HepG2 (cell line): ENCODE data around the gene NOC4L. TPM values are rescaled to one million over a fixed set of nuclear protein-coding genes. Genes with fewer than 3 reads are reported as not detected.

Experiments
- ATAC-seq: fragments of 200-7000 bp; cut with Tn5 transposase; 3 replicates; pipeline ENCODE4 v1.9.1; 2020; ENCODE audit warnings: mild to moderate bottlenecking, moderate library complexity
- BruUV-seq: library from RNA; stranded (reverse); fragments of 400-500 nt; replicated peaks from 2 replicates; lab custom pipeline; 2021; lab: Mats Ljungman, UMichigan
- CTCF ChIA-PET: fragments of 300-600 bp; formaldehyde crosslinking; extraction: SDS; loops from one replicate; lab custom pipeline; 2021; ENCODE audit warnings: low total read pairs, inconsistent platforms, low intra/inter-chr PET ratio; lab: Yijun Ruan, JAX
- POLR2A ChIA-PET: fragments of 350-600 bp; sonication (Branson Sonifier 250); formaldehyde crosslinking; loops from one replicate; lab custom pipeline; 2020; ENCODE audit warnings: antibody characterized with exemption, inconsistent platforms; lab: Yijun Ruan, JAX
- DNase-seq: peaks from one replicate; pipeline ENCODE4 v3.0.0-alpha.2; 2015; ENCODE audit warnings: low spot score
- FAIRE-seq: peaks from 3 replicates; lab custom pipeline; 2011; peaks lifted over from hg19 to GRCh38; lab: Jason Lieb, UNC
- H2AFZ ChIP-seq: one replicate; pipeline ENCODE4 v1.6.1; 2011; ENCODE audit warnings: low read length, inconsistent platforms
- H3K27ac ChIP-seq: fragments of 300-600 bp; 3 replicates; pipeline ENCODE4 v1.8.0; 2011; ENCODE audit warnings: mixed run types, mild to moderate bottlenecking, mixed read lengths, low read length, inconsistent platforms; ENCODE audit not compliant: insufficient read depth; ENCODE audit errors: extremely low read length
- H3K27me3 ChIP-seq, 2 experiments: fragments of 200-600 bp in 1 of 2; 2 replicates in 1 of 2; 3 replicates in 1 of 2; pipeline versions ENCODE4 v1.6.0 to v1.8.0; 2011; ENCODE audit warnings: low read length in 2 of 2, mild to moderate bottlenecking in 2 of 2, moderate library complexity in 2 of 2, inconsistent platforms in 1 of 2; ENCODE audit not compliant: insufficient read depth in 2 of 2, control insufficient read depth in 1 of 2
- H3K36me3 ChIP-seq, 2 experiments: fragments of 200-600 bp in 1 of 2; replicated peaks in 1 of 2; 2 replicates in 1 of 2; 3 replicates in 1 of 2; pipeline versions ENCODE4 v1.5.1 to v1.8.0; 2011; ENCODE audit warnings: low read length in 2 of 2, inconsistent platforms in 1 of 2; ENCODE audit not compliant: insufficient read depth in 2 of 2, control insufficient read depth in 1 of 2
- H3K4me1 ChIP-seq: 2 replicates; pipeline ENCODE4 v1.5.1; 2012; ENCODE audit warnings: low read length, inconsistent platforms; ENCODE audit not compliant: insufficient read depth
- H3K4me2 ChIP-seq: 2 replicates; pipeline ENCODE4 v1.6.0; 2011; ENCODE audit warnings: low read depth, low read length, inconsistent platforms
- H3K4me3 ChIP-seq, 3 experiments: fragments of 200-600 bp in 1 of 3; sonication (generic), shearing (Covaris generic) in 1 of 3; replicated peaks in 1 of 3; 2 replicates each; pipeline ENCODE4 v1.5.1; 2011 to 2016; ENCODE audit warnings: low read length in 3 of 3, inconsistent platforms in 2 of 3, low read depth in 2 of 3, mild to moderate bottlenecking in 2 of 3, control low read depth in 1 of 3, mixed read lengths in 1 of 3; ENCODE audit not compliant: insufficient read depth in 1 of 3
- H3K79me2 ChIP-seq: one replicate; pipeline ENCODE4 v1.6.1; 2011; ENCODE audit warnings: low read length, inconsistent platforms; ENCODE audit not compliant: insufficient read depth
- H3K9ac ChIP-seq: 2 replicates; pipeline ENCODE4 v1.6.0; 2011; ENCODE audit warnings: mild to moderate bottlenecking, low read depth, low read length, inconsistent platforms; ENCODE audit not compliant: insufficient read depth
- H3K9me3 ChIP-seq: 2 replicates; pipeline ENCODE4 v1.5.1; 2012; ENCODE audit warnings: mild to moderate bottlenecking, low read length
- H4K20me1 ChIP-seq: 2 replicates; pipeline ENCODE4 v1.6.0; 2011; ENCODE audit warnings: inconsistent platforms, mild to moderate bottlenecking, low read length, moderate library complexity; ENCODE audit not compliant: insufficient read depth
- GLI4 ChIP-seq: sonication (generic); formaldehyde crosslinking; IDR thresholded peaks from 2 replicates; pipeline ENCODE4 v1.5.1; 2020; ENCODE audit warnings: missing genetic modification reagents, mild to moderate bottlenecking, moderate library complexity, borderline replicate concordance
- ZNF577 ChIP-seq: sonication (generic); formaldehyde crosslinking; IDR thresholded peaks from 2 replicates; pipeline ENCODE4 v1.4.0; 2020; ENCODE audit warnings: mild to moderate bottlenecking, low read depth, missing genetic modification reagents, borderline replicate concordance
- ZNF629 ChIP-seq: sonication (generic); formaldehyde crosslinking; conservative IDR thresholded peaks from 2 replicates; pipeline ENCODE4 v1.5.0; 2020; ENCODE audit warnings: missing genetic modification reagents
- WGBS: methylation state at CpG from one replicate; pipeline ENCODE4 v1.1.6; 2017; ENCODE audit warnings: low lambda C conversion rate; 5-methylcytosine and 5-hydroxymethylcytosine counted together
- in situ Hi-C: cut with HindIII; loops from 2 replicates; pipeline ENCODE4 v1.10.0; 2017; ENCODE audit warnings: low pct_unique_long_range_greater_than_20kb; ENCODE audit not compliant: extremely low pct_ligation_motif_present
- intact Hi-C: fragments of 100-400 bp; cut with micrococcal nuclease; formaldehyde crosslinking; loops from one replicate; pipeline ENCODE4 v1.10.0; 2022; ENCODE audit not compliant: unreplicated experiment
- polyA plus RNA-seq, 8 experiments: library from polyadenylated mRNA; depleted of rRNA in 3 of 8; stranded (reverse) in 7 of 8; unstranded in 1 of 8; fragments of >200 nt; fragmentation: Illumina TruSeq in 4 of 8; extraction: Trizol in 4 of 8; gene quantifications; 2 replicates each; pipeline versions ENCODE4 v1.2.1 to v1.2.3, GENCODE V29; 2011 to 2016; ENCODE audit warnings: low read depth in 4 of 8, missing spikeins in 1 of 8, mixed read lengths in 1 of 8; ENCODE audit not compliant: insufficient read depth in 1 of 8
- total RNA-seq, 5 experiments: library from RNA; depleted of rRNA; stranded (reverse); fragments of >200 nt; fragmentation: Illumina TruSeq; extraction: Trizol; gene quantifications; 2 replicates each; pipeline ENCODE4 v1.2.3, GENCODE V29; 2016; ENCODE audit warnings: low read depth in 1 of 5

The NOC4L gene
- total and polyA plus RNA-seq, 2 of the 13 experiments (the other 11 are each of a cell fraction or from before 2014, with no cell fraction given), result 4.3 to 14.6 TPM

- Histone ChIP-seq H4K20me1 (0 out of 2 replicates have a peak, but pooled peaks cover 2% of the 10 kb centered on the region), H3K4me3 (no peak overlapping the region), H3K79me2 (no peaks in the 10 kb centered on the region), H3K27me3 (no peaks in the 10 kb centered on the region), H3K36me3 (peaks cover 18 to 45% of the 10 kb centered on the region in 2 experiments; a peak in 4 of 5 replicates), H3K9ac (no peak overlapping the region), H3K27ac (no peak overlapping the region), H3K9me3 (no peaks in the 10 kb centered on the region), H3K4me1 (no peaks in the 10 kb centered on the region), H3K4me2 (no peak overlapping the region), H2AFZ (no peak overlapping the region)
- CTCF ChIA-PET, result no interaction called here
- no TSS peak for BruUV-seq
- DNase-seq, result no peak
- ATAC-seq, result no peak
- POLR2A ChIA-PET, result no interaction called here
- 91% methylated on average over 4 of the region's 6 CpGs for WGBS
- TF ChIP-seq ZNF577 (CRISPR knock-in tag) (no peak), GLI4 (CRISPR knock-in tag) (no peak)
- in situ Hi-C loops, result no loop called here
- intact Hi-C loops, result no loop called here
- FAIRE-seq, result no peak
Observed at GRCh38 chr12:132114667-132115066, 29.6 kb upstream of the NOC4L start.

DNA sequence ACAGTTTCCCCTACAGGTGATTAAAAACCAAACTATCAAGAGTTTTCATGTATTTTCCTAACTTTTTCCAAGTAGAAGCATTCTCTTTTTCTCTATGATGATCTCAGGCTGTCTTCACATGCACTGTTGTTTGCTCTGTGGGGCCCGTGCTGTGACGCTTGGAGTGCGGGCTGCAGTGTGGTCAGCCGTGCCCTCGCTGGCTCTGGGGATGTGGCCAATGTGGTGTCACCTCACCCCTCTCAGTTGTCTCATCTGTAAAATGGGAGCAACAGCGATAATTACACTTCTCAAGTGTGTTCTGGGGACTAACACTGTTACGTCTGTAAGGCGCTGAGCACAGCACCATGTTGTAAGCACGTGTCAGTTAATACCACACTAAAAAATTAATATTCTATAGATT is 28.8 kb upstream of the NOC4L start:
- Histone ChIP-seq H2AFZ (no peak overlapping the region), H3K9me3 (no peaks in the 10 kb centered on the region), H3K4me1 (no peaks in the 10 kb centered on the region), H4K20me1 (0 out of 2 replicates have a peak, but pooled peaks cover 2% of the 10 kb centered on the region), H3K79me2 (no peaks in the 10 kb centered on the region), H3K9ac (no peak overlapping the region), H3K27ac (no peak overlapping the region), H3K27me3 (no peaks in the 10 kb centered on the region), H3K36me3 (peaks cover 17 to 46% of the 10 kb centered on the region in 2 experiments; a peak in 4 of 5 replicates), H3K4me2 (no peak overlapping the region), H3K4me3 (no peak overlapping the region)
- DNase-seq (no peak), FAIRE-seq (no peak), ATAC-seq (no peak)
- ChIA-PET POLR2A (no interaction called here), CTCF (no interaction called here)
- TF ChIP-seq ZNF629, result peak; percentile 83
- TF ChIP-seq ZNF577 (CRISPR knock-in tag), result no peak
- intact Hi-C loops, result no loop called here
- 97% methylated on average over 9 of the region's 9 CpGs for WGBS
- in situ Hi-C loops, result no loop called here
- no TSS peak for BruUV-seq
